Smooth muscle cell (in vitro differentiated cells): ENCODE data around the gene ZMYM2. TPM values are rescaled to one million over a fixed set of nuclear protein-coding genes. Genes with fewer than 3 reads are reported as not detected.

ENCODE experiments used
- DNase-seq: peaks from one replicate; lab custom pipeline; 2025; ENCODE audit not compliant: unreplicated experiment; lab: John Stamatoyannopoulos, UW
- H2AFZ ChIP-seq: fragments of 200-600 bp; sonication (generic); 2 replicates; pipeline ENCODE4 v1.6.0; 2016; ENCODE audit warnings: antibody characterized with exemption, low read depth, mild to moderate bottlenecking
- H3F3A ChIP-seq: fragments of 200-600 bp; sonication (generic); 2 replicates; pipeline ENCODE4 v1.6.0; 2017; ENCODE audit warnings: antibody characterized with exemption, low read depth
- H3K27ac ChIP-seq: fragments of 200-600 bp; sonication (generic); 2 replicates; pipeline ENCODE4 v1.5.1; 2016; ENCODE audit warnings: low read depth, mild to moderate bottlenecking
- H3K27me3 ChIP-seq: fragments of 200-600 bp; sonication (generic); 2 replicates; pipeline ENCODE4 v1.6.1; 2016; ENCODE audit warnings: low read depth, mild to moderate bottlenecking
- H3K36me3 ChIP-seq: fragments of 200-600 bp; sonication (generic); 2 replicates; pipeline ENCODE4 v1.5.1; 2016; ENCODE audit warnings: low read depth
- H3K4me1 ChIP-seq: fragments of 200-600 bp; sonication (generic); 2 replicates; pipeline ENCODE4 v1.5.1; 2016; ENCODE audit warnings: low read depth
- H3K4me2 ChIP-seq: fragments of 200-600 bp; sonication (generic); 2 replicates; pipeline ENCODE4 v1.6.0; 2016; ENCODE audit warnings: mild to moderate bottlenecking
- H3K4me3 ChIP-seq: fragments of 200-600 bp; sonication (generic); 2 replicates; pipeline ENCODE4 v1.5.1; 2016; ENCODE audit warnings: mild to moderate bottlenecking
- H3K79me2 ChIP-seq: fragments of 200-600 bp; sonication (generic); 2 replicates; pipeline ENCODE4 v1.6.0; 2016; ENCODE audit warnings: low read depth, mild to moderate bottlenecking
- H3K9ac ChIP-seq: fragments of 200-600 bp; sonication (generic); 2 replicates; pipeline ENCODE4 v1.6.0; 2016; ENCODE audit warnings: low read depth
- H3K9me3 ChIP-seq: fragments of 200-600 bp; sonication (generic); replicated peaks from 2 replicates; pipeline ENCODE4 v1.5.1; 2016; ENCODE audit warnings: low read depth
- H4K20me1 ChIP-seq: fragments of 200-600 bp; sonication (generic); 2 replicates; pipeline ENCODE4 v1.6.0; 2016; ENCODE audit warnings: low read depth
- WGBS: methylation state at CpG from one replicate; pipeline ENCODE4 v1.1.7; 2016; ENCODE audit warnings: low lambda C conversion rate; 5-methylcytosine and 5-hydroxymethylcytosine counted together
- polyA plus RNA-seq: library from polyadenylated mRNA; unstranded; fragments of >200 nt; fragmentation: Nextera tagmentation; extraction: Ambion mirVana; gene quantifications from 2 replicates; pipeline ENCODE4 v1.2.1, GENCODE V29; 2016
- total RNA-seq: library from RNA; depleted of rRNA; stranded (reverse); fragments of >200 nt; gene quantifications from 2 replicates; pipeline ENCODE4 v1.2.3, GENCODE V29; 2014
- TF ChIP-seq, protein P1 (sequence below): fragments of 200-600 bp; sonication (generic); IDR thresholded peaks from 2 replicates; pipeline ENCODE4 v1.5.1; 2017; ENCODE audit warnings: borderline replicate concordance, mild to moderate bottlenecking, antibody characterized with exemption; ENCODE audit not compliant: insufficient read depth, poor library complexity, severe bottlenecking

Gene ZMYM2
- total and polyA plus RNA-seq, 2 experiments from 2014 or later: 29.9 to 107 TPM

DNA sequence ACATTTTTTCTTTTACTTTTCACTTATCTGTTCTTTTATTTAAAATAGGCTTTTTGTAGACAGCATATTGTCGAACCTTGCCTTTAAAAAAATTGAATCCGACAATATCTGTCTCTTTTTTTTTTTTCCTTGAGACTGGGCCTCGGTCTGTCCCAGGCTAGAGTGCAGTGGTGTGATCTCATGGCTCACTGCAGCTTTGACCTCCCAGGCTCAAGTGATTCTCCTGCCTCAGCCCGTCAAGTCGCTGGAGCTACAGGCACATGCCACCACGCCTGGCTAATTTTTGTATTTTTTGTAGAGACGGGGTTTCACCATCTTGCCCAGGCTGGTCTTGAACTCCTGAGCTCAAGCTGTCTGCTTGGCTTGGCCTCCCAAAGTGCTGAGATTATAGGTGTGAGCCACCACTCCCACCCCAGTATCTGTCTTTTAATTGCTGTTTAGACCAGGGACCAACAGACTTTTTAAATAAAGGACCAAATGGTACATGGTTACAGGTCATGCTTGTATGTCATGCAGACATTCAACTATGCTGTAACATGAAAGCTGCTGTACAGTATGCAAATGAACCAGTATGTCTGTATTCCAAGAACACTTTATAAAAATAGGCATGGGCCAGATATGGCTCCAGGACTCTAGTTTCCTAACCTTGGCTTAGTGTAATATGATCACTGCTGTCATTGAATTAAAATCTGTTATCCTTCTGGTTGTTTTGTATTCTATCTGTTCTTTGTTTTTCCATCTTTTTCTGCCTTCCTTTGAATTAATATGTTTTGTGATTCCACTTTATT, 122.0 kb downstream of the ZMYM2 start:
- Histone ChIP-seq H3K36me3 (peaks cover 34% of the 10 kb centered on the region), H3K27ac (no peak overlapping the region), H3K79me2 (peaks cover 6% of the 10 kb centered on the region), H3F3A (no peaks in the 10 kb centered on the region), H3K4me2 (no peak overlapping the region), H3K4me1 (peaks cover 3% of the 10 kb centered on the region), H4K20me1 (peaks cover 40% of the 10 kb centered on the region), H3K4me3 (no peak overlapping the region), H3K27me3 (no peaks in the 10 kb centered on the region), H3K9ac (no peak overlapping the region), H3K9me3 (no peaks in the 10 kb centered on the region), H2AFZ (no peak overlapping the region)
- TF ChIP-seq, protein P1, sequence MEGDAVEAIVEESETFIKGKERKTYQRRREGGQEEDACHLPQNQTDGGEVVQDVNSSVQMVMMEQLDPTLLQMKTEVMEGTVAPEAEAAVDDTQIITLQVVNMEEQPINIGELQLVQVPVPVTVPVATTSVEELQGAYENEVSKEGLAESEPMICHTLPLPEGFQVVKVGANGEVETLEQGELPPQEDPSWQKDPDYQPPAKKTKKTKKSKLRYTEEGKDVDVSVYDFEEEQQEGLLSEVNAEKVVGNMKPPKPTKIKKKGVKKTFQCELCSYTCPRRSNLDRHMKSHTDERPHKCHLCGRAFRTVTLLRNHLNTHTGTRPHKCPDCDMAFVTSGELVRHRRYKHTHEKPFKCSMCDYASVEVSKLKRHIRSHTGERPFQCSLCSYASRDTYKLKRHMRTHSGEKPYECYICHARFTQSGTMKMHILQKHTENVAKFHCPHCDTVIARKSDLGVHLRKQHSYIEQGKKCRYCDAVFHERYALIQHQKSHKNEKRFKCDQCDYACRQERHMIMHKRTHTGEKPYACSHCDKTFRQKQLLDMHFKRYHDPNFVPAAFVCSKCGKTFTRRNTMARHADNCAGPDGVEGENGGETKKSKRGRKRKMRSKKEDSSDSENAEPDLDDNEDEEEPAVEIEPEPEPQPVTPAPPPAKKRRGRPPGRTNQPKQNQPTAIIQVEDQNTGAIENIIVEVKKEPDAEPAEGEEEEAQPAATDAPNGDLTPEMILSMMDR: no peak
- DNase-seq: no peak
- WGBS: 99% methylated on average over 7 of the region's 7 CpGs

DNA sequence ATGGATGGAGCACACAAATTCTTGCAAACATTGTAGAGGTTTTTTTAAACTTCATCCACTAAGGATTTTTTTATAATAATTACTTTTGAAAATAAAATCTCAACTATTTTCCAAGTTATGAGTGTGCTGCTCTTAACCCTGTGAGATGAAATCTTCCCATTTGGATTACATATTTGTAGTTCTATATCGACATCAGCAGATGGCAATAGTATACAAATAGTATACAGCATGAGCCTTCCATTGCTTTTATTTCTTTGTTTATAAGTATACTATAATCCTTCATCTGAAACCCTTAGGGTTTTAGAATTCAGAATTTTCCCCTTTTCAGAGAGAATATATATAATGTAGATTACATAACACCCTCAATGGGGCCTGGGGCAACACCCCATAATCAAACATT, 131.8 kb downstream of the ZMYM2 start:
- Histone ChIP-seq H3K27me3 (no peaks in the 10 kb centered on the region), H3K9ac (no peak overlapping the region), H4K20me1 (peaks cover 5% of the 10 kb centered on the region), H3K9me3 (no peaks in the 10 kb centered on the region), H3K4me2 (no peak overlapping the region), H3K79me2 (no peaks in the 10 kb centered on the region), H3K4me3 (no peak overlapping the region), H2AFZ (no peak overlapping the region), H3K36me3 (peaks cover 19% of the 10 kb centered on the region), H3K4me1 (no peaks in the 10 kb centered on the region), H3F3A (peaks cover 14% of the 10 kb centered on the region), H3K27ac (no peak overlapping the region)
- 95% methylated on average over 1 of the region's 1 CpG for WGBS
- DNase-seq: no peak
- TF ChIP-seq, protein P1: peak; percentile 12

DNA sequence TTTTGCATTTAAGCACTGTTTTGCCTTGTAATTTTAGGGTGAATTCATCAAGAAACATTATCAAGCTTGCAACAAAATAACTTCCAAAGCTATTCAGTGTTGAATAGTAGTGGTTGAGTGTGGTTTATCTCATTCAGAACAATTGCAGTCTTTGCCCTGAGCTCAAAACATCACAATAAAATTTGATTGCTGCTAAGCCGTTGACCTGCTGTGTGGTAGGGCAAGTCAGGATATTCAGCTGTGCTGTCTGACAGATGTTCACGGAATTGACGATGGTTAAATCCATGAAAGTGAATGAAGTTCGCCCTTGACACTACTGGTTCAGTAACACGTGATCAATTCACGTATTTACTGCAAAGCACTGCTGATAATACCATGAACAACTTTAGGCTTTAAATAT, 135.4 kb downstream of the ZMYM2 start:
- H3K79me2 ChIP-seq: no peaks in the 10 kb centered on the region
- H2AFZ ChIP-seq: no peak overlapping the region
- TF ChIP-seq, protein P1: no peak
- peaks cover 14% of the 10 kb centered on the region for H3F3A ChIP-seq
- no peaks in the 10 kb centered on the region for H4K20me1 ChIP-seq
- H3K27ac ChIP-seq: no peak overlapping the region
- no peak overlapping the region for H3K9ac ChIP-seq
- no peaks in the 10 kb centered on the region for H3K9me3 ChIP-seq
- H3K4me2 ChIP-seq: no peak overlapping the region
- H3K4me1 ChIP-seq: no peaks in the 10 kb centered on the region
- H3K36me3 ChIP-seq: no peaks in the 10 kb centered on the region
- WGBS: 76% methylated on average over 6 of the region's 6 CpGs
- DNase-seq: no peak
- H3K27me3 ChIP-seq: no peaks in the 10 kb centered on the region
- H3K4me3 ChIP-seq: no peak overlapping the region

DNA sequence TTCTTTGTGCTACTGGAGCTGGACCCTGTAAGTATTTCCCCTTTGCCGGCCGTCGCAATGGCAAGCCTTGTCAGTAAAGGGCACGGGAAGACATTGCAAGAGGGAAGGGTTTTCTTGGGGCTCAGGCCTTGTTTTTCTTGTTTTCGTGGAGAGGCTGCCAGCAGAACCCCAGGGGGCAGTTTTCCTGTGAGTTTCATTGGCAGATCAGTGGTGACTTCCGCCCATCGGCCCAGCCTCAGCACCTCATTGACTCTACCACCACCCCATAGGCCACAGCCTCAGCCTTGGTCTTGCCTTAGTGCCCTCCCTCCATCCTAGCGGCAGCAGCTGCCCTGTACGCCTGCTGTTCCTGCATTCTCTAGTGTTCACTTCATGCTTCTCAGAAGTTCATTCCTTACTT, 140.8 kb downstream of the ZMYM2 start:
- Histone ChIP-seq H3K27ac (no peak overlapping the region), H4K20me1 (no peaks in the 10 kb centered on the region), H3K79me2 (no peaks in the 10 kb centered on the region), H3K4me2 (no peak overlapping the region), H3K36me3 (no peaks in the 10 kb centered on the region), H3K4me3 (no peak overlapping the region), H3F3A (no peaks in the 10 kb centered on the region), H3K27me3 (no peaks in the 10 kb centered on the region), H3K9me3 (no peaks in the 10 kb centered on the region), H3K4me1 (no peaks in the 10 kb centered on the region), H2AFZ (no peak overlapping the region), H3K9ac (no peak overlapping the region)
- DNase-seq: no peak
- TF ChIP-seq, protein P1: no peak
- 74% methylated on average over 9 of the region's 9 CpGs for WGBS
